ENCODE data around the gene OTUD4.

DNA sequence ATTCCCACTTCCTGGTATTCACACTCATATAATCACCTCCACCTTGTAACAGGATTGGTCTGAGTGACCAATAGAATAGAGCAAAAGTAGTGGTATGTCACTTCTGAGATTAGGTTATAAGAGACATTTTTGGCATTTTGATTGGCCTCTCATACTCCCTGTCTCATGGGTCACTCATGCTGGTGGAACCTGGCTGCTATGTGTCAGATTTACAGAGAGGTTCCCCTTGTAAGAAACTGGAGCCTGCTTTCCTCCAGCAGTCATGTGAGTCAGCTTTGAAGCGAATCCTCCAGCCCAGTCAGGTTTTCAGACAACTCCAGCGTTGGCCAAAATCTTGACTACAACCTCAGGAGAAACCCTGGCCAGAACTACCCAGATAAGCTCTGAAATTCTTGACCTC lies 2.6 kb upstream of the OTUD4 start:
- TF ChIP-seq CTCF (IDR thresholded peaks at IDR 0.05; ENCODE audit: low read length) (no peak), EZH2 (IDR thresholded peaks at IDR 0.05; ENCODE audit: borderline replicate concordance, low read length) (no peak)
